ENCODE results near the gene COQ8A. TPM values are rescaled to one million over a fixed set of nuclear protein-coding genes. Genes with fewer than 3 reads are reported as not detected.

Gene COQ8A
- total RNA-seq, 1 experiment from 2014 or later: 35.3 TPM

GRCh38 chr1:227009937-227010336 lies 69.8 kb downstream of the COQ8A start:
- RAD21 ChIA-PET (ENCODE audit: low non-redundant PET in 1 of 2, low total read pairs in 2 of 2, uncharacterized antibody in 2 of 2, unreplicated experiment in 2 of 2): no interaction called here
- CTCF ChIA-PET: no interaction called here
- intact Hi-C loops (cut with micrococcal nuclease): no loop called here
- BruUV-seq (replicated peaks): no TSS peak
- H3K27me3 ChIP-seq (ENCODE audit: insufficient read depth, low read length): no peaks in the 10 kb centered on the region
- no peak overlapping the region for H2AFZ ChIP-seq (ENCODE audit: low read depth, low read length, poor library complexity, severe bottlenecking)
- H3K9ac ChIP-seq (ENCODE audit: low read length): no peak overlapping the region
- DNase-seq (ENCODE audit: low read depth, low spot score): no peak
- H4K20me1 ChIP-seq (ENCODE audit: insufficient read depth): no peaks in the 10 kb centered on the region
- H3K4me1 ChIP-seq (ENCODE audit: control insufficient read depth in 1 of 2, insufficient read depth in 2 of 2, low read length in 2 of 2): no peaks in the 10 kb centered on the region
- POLR2A ChIA-PET: no interaction called here
- no peak for ATAC-seq
- H3K4me3 ChIP-seq (replicated peaks in 1 of 2; ENCODE audit: low read depth in 1 of 2, low read length in 2 of 2): no peak overlapping the region
- H3K79me2 ChIP-seq (ENCODE audit: insufficient read depth, low read length): no peaks in the 10 kb centered on the region
- H3K27ac ChIP-seq (ENCODE audit: low read depth, low read length): no peak overlapping the region
- no peaks in the 10 kb centered on the region for H3K9me2 ChIP-seq (ENCODE audit: insufficient read depth)
- no peak for TF ChIP-seq REST (IDR thresholded peaks at IDR 0.05; ENCODE audit: low read depth)
- no peak for TF ChIP-seq MAX (IDR thresholded peaks at IDR 0.05)
- TF ChIP-seq POLR2AphosphoS5 (IDR thresholded peaks at IDR 0.05; ENCODE audit: low read depth, low read length): no peak
- TF ChIP-seq ZFX (IDR thresholded peaks at IDR 0.05): no peak
- no peak for TF ChIP-seq ZNF274 (IDR thresholded peaks at IDR 0.05; ENCODE audit: low read depth, low read length)
- no peak for TF ChIP-seq CEBPB (IDR thresholded peaks at IDR 0.05; ENCODE audit: low read depth)
- no peak for TF ChIP-seq FOSL1 (IDR thresholded peaks at IDR 0.05; ENCODE audit: low read depth)
- no peak for TF ChIP-seq TCF7L2 (IDR thresholded peaks at IDR 0.05; ENCODE audit: borderline replicate concordance, extremely low read depth, insufficient read depth, insufficient read length)
- TF ChIP-seq EGR1 (IDR thresholded peaks at IDR 0.05; ENCODE audit: low read depth): no peak
- no peak for TF ChIP-seq EZH2phosphoT487 (IDR thresholded peaks at IDR 0.05; ENCODE audit: borderline replicate concordance)
- TF ChIP-seq ATF3 (IDR thresholded peaks at IDR 0.05): no peak
- TF ChIP-seq, protein P1, sequence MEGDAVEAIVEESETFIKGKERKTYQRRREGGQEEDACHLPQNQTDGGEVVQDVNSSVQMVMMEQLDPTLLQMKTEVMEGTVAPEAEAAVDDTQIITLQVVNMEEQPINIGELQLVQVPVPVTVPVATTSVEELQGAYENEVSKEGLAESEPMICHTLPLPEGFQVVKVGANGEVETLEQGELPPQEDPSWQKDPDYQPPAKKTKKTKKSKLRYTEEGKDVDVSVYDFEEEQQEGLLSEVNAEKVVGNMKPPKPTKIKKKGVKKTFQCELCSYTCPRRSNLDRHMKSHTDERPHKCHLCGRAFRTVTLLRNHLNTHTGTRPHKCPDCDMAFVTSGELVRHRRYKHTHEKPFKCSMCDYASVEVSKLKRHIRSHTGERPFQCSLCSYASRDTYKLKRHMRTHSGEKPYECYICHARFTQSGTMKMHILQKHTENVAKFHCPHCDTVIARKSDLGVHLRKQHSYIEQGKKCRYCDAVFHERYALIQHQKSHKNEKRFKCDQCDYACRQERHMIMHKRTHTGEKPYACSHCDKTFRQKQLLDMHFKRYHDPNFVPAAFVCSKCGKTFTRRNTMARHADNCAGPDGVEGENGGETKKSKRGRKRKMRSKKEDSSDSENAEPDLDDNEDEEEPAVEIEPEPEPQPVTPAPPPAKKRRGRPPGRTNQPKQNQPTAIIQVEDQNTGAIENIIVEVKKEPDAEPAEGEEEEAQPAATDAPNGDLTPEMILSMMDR (IDR thresholded peaks at IDR 0.05 in 2 of 3, conservative IDR thresholded peaks at IDR 0.05 in 1 of 3; ENCODE audit: borderline replicate concordance in 1 of 3, insufficient read depth in 1 of 3, low read depth in 2 of 3, low read length in 2 of 3): no peak
- TF ChIP-seq JUND (IDR thresholded peaks at IDR 0.05): no peak
- TF ChIP-seq SRF (IDR thresholded peaks at IDR 0.05; ENCODE audit: low read depth): no peak
- no peak for TF ChIP-seq YY1 (IDR thresholded peaks at IDR 0.05; ENCODE audit: extremely low read depth, insufficient replicate concordance, low read depth, low read length)
- TF ChIP-seq ELF1 (IDR thresholded peaks at IDR 0.05; ENCODE audit: borderline replicate concordance, low read depth): no peak
- no peak for TF ChIP-seq RAD21 (IDR thresholded peaks at IDR 0.05; ENCODE audit: low read depth)
- no peak for TF ChIP-seq CBX3 (IDR thresholded peaks at IDR 0.05; ENCODE audit: low read depth)
- no peak for TF ChIP-seq EZH2 (IDR thresholded peaks at IDR 0.05)
- H3K9me3 ChIP-seq (ENCODE audit: control insufficient read depth in 1 of 2, insufficient read depth in 1 of 2, low read depth in 1 of 2, low read length in 2 of 2): no peaks in the 10 kb centered on the region
- peaks cover 0 to 2% of the 10 kb centered on the region in 2 experiments; a peak in 1 of 4 replicates for H3K36me3 ChIP-seq (ENCODE audit: control insufficient read depth in 1 of 2, insufficient read depth in 2 of 2, low read length in 2 of 2)
- no peak overlapping the region for H3K4me2 ChIP-seq (ENCODE audit: low read length)
